GM20431 (cell line): Measurements from ENCODE around the gene SHCBP1L.

Source experiments
- in situ Hi-C: fragments of 300-500 bp; cut with MseI, MboI; formaldehyde crosslinking; loops from one replicate; pipeline ENCODE4 v1.15.0; 2020; ENCODE audit warnings: low sequenced_read_pairs; ENCODE audit not compliant: unreplicated experiment

Gene SHCBP1L

DNA sequence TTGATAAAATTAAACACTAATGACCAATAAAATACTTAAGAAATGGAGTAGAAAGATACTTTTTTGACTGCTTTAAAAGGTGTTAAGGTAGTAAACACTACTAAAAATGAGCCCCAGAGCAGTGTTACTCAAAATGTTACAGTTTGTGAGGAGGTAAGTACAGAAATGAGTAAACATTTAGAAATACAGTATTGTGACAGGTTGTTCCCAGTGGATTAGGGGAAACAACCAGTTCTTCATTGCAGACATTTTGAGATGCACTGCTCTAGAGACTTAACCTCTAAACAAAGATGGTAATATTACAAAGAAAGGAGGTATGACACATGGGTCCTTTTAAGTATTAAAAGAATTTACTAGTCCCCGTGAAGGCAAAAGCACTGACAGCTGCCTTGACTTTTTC is 101.1 kb downstream of the SHCBP1L start:
- in situ Hi-C loops: no loop called here

GRCh38 chr1:182850319-182850718 is 102.6 kb downstream of the SHCBP1L start:
- in situ Hi-C loops: no loop called here
